ENCODE results near the gene DNM3. TPM values are rescaled to one million over a fixed set of nuclear protein-coding genes. Genes with fewer than 3 reads are reported as not detected.

Gene DNM3
- total RNA-seq, 1 donor from 2014 or later = 7.1 TPM

GRCh38 chr1:172373864-172374263 lies 532.6 kb downstream of the DNM3 start:
- DNase-seq = no peak

- DNase-seq = no peak
Measured at GRCh38 chr1:172375211-172375631, 533.9 kb downstream of the DNM3 start.

DNA sequence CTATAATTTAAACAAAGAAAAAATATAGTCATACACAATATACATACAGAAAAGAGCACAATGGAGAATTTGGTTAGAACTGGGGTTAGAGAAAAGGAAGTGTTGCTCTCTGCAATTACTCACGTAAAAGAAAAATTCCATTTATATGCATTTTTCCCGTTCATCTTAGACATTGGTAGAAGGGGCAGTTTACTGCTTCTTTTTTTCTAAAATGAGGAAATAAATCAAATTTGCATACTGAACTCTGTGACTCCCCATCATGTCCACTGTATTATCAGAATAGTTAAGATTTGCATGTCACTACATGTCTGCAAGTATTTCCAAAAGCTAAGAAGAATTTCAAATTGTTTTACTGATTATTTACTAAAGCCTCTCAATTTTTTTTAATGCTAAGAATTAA lies 535.1 kb downstream of the DNM3 start:
- DNase-seq = no peak

DNA sequence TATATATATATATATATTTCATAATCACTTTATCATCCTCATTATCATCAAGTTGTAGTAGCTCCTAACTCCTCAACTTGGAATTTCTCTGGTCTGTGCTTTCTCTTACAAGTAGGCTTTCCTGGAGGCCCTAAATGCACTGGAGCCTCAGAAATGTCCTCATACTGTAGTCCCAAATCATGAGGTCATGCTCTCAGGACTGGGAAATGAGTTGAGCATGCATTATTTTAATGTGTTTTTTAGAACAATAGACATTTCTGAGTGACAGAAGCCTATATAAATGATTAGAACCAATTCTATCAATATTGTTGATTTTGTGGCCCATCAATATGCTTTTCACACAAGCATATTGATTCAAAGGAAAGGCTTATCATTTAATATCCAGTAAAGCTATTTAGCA lies 536.3 kb downstream of the DNM3 start:
- no peak for DNase-seq

GRCh38 chr1:172378109-172378760 lies 536.9 kb downstream of the DNM3 start:
- DNase-seq = peak; percentile 83

DNA sequence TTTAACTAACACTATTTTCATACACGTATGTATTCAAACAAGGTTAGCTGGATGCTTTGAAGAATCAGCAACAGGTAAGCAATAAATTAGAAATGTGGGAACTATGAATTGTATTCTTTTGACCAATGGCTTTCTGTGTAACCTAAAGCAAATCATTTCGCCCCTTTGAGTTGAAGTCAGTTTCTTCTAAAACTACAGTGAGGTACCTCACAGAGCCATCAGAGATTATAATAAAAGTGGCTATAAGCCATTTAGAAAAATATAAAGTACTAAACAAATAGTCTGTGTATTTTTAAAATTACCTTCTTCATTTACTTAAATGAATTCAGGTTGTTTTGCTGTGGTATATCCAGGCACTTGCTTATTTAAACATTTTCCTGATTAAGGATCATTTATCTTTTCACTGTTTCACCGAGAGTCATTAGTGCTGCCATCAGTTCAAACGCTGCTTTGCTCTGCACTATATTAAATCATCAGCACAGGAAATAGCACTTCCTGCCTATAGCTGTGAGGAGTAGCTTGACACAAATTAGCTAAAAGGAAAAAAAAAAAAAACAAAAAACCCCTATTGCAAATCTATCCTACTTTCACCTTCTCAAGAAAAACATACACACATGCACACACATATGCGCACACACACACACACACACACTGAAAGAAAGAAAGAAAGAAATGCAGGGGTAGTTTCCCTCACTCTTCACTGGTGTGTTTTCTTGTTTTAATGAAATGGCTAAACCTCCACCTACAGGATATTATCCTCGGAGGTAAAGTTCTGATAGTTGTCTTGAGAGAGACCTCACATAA lies 539.3 kb downstream of the DNM3 start:
- DNase-seq = no peak

DNA sequence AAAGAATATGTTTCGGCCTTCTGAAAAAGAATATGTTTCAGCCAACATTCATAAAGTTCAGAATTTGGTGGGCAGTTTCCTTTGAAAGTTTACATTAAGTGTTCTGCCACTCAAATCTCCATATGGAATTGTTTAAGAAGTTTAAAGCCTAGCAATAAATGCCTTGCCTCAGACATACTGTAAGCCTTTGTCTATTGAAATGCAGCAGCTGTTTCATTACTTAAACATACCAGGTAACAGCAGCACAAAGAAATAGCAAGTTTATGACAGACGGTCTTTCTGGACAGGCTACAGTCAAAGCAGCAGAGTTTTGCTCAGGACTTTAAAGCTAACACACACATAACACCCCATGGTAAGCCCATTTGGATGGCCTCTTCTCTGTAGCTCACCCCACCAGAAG lies 540.6 kb downstream of the DNM3 start:
- peak; percentile 79 for DNase-seq

DNA sequence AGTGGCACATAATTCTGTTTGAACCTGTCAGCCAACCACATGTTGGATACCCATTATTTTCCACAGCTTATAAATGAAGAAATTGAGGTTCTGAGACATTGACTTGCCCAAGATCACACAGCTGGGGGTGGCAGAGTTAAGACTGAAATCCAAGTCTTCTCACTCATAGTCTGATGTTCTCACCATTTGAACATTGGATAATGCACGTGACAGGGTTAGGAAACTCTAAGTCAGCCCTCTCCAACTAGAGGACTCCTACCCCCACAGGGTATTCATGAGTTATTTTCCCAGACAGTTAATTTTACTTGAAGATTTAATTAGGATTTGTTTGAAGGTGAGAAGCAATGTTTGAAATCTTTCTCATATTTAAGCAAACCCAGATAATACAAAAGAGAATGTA lies 541.1 kb downstream of the DNM3 start:
- no peak for DNase-seq

DNA sequence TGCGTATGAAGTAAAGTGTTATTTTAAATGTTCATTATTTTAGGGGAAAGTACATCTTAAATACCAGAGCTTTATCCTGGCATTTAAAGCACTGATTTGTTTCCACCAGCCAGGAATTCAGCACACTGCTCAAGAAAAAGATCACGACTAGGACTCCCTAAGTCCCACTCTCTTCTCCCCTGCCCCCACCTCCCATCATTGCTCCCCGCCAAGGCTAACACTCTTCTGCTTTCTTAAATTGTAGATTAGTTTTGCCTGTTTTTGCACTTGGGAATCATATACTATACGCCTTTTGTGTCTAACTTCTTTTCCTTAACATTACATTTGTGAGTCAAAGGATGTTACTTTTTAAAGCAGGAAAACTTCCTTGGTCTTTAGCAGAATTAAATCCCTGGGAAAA lies 541.7 kb downstream of the DNM3 start:
- DNase-seq = no peak

DNA sequence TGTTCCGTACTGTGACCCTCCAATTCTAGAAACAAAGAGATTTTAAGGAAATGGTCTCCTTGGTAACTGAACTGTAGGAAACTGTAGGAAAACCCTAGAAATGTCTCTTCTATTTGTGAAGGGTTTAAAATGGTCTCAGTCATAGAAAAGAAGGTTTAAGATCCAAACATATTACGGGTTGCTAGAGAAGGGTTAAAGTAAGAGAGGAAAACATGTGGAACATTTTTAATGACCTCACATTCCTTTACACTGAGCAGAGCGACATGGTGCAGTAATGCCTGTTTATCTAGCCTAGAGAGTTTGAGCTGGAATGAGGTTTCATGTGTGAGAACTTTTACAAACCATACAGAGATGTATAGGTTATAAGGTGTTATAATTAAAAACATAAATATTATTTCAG lies 542.2 kb downstream of the DNM3 start:
- peak; percentile 83 for DNase-seq

DNA sequence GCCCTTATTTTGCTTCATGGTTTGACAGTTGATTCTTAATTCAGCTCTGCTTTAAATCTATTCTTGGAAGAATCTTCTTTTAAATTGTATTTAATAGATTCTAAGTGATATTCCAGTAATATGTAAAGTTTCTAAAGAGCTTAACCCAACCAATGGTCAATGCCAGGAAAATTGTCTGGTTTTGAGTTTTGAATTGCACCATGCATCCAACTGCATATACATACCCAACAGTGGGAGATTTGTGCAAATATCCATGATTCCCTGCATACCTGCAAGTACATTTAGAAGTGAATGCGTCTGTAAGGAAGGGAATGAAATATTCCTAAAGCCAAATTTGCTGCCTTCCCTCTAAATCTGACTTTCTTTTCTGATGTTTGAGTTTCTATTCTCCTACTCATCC lies 543.4 kb downstream of the DNM3 start:
- no peak for DNase-seq

DNA sequence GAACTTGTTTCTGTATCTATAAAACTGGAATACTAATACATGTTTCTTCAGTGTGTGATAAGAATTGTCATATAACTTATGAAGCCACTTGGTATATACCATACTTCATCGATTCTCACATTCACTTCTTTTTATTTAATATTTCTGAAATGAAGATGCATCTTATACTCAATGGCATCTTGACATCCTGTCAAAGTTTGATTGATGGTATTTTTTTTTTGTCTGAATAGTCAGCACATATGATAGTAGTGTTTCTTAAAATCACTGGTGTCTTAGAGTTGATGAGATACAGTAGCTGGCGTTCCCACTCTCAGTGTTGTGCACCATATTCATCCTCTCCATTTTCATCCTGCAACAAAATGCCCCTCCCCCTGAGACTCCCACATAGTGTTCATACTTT lies 544.7 kb downstream of the DNM3 start:
- no peak for DNase-seq

- DNase-seq = no peak
Measured at GRCh38 chr1:172388490-172388889, 547.2 kb downstream of the DNM3 start.

GRCh38 chr1:172390301-172390682 lies 549.0 kb downstream of the DNM3 start:
- DNase-seq = peak; percentile 35

GRCh38 chr1:172390683-172391551 lies 549.6 kb downstream of the DNM3 start:
- DNase-seq = peak; percentile 65

- DNase-seq = peak; percentile 85
Measured at GRCh38 chr1:172391976-172392375, 550.7 kb downstream of the DNM3 start.

GRCh38 chr1:172393354-172393753 lies 552.1 kb downstream of the DNM3 start:
- no peak for DNase-seq

GRCh38 chr1:172394141-172394751 lies 552.9 kb downstream of the DNM3 start:
- DNase-seq = peak; percentile 47

GRCh38 chr1:172394811-172395210 lies 553.5 kb downstream of the DNM3 start:
- no peak for DNase-seq

GRCh38 chr1:172395576-172395975 lies 554.3 kb downstream of the DNM3 start:
- DNase-seq = no peak

GRCh38 chr1:172397221-172397620 lies 555.9 kb downstream of the DNM3 start:
- DNase-seq = no peak

- DNase-seq = no peak
Measured at GRCh38 chr1:172397633-172398032, 556.3 kb downstream of the DNM3 start.

GRCh38 chr1:172398193-172398592 lies 556.9 kb downstream of the DNM3 start:
- DNase-seq = peak; percentile 79

Data from tongue (tissue), 2 donors.